Cardiac septum (tissue), 1 donor: ENCODE data around the gene HOXD13. TPM values are rescaled to one million over a fixed set of nuclear protein-coding genes. Genes with fewer than 3 reads are reported as not detected.

Experiments
- DNase-seq: peaks from one replicate; pipeline ENCODE4 v3.0.0-alpha.2; 2020; ENCODE audit warnings: low spot score
- intact Hi-C: fragments of 100-400 bp; cut with DNase I; formaldehyde crosslinking; loops from one replicate; pipeline ENCODE4 v1.14.0; 2022
- total RNA-seq: library from RNA; stranded (reverse); fragmentation: NEBNext Ultra II Directional; extraction: Animal tissue kit (Norgen Biotek cat#: 25700); gene quantifications from one replicate; pipeline ENCODE4 v1.2.1, GENCODE V29; 2021
- donor health status: DM: no; HTN: no; CAD: no.

HOXD13 gene
- total RNA-seq, 1 donor from 2014 or later, result not detected

DNA sequence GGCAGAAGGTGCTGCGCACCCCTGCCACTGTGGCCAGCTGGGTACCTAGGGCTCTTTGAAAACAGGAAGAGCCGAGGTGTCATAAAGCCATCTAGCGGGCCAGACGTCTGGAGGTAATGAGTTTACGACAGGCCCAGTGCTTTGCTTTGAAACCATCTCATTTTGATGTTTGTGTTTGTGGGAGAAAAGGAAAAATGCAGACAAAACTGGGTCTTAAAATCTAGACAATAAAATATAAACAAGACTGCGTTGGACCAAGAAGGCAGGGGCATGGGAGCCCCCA lies 33.2 kb downstream of the HOXD13 start:
- intact Hi-C loops, result loop anchor here (2.0 to 5.0 kb wide), 3 partner anchors 513 to 692 kb away; no protein-coding TSS in a partner anchor
- DNase-seq, result no peak

DNA sequence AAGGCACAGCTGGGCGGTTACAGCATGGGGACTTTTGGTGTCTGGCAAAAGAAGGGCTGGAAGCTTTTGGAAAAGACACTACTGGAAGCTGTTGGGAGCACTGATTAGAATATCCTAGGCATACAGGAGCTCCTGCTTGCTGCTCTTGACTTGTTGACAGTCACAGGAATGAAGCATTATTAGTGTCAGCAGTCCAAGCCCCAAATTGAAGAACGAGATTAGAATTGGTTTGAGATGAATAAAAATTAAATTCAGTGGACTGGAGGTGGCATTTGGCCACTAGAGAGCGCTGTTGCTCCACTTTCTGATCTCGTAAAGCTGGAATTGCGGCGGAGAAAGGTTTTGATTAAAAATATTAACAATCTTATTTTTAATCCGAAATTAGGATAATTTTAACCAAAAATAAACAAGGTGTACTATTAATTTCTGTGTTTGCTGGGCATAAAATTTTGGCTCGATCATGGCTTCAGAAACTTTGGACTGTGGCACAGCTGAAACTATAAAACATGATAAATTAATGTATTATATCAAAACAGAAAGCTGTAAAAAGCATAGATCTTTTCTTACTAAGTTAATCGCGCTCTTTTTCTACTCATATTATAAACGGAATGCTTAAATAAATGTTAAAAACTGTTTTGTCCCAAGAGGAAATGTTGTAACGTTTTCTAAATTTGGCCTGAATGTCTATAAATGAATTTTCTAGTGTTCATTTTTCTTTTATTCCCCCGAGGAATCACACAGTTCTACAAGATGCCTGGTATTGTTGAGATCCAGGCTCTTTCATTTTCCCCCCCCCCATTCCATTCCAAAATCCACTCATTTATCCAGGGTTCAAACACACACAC lies 34.6 kb downstream of the HOXD13 start:
- intact Hi-C loops, result loop anchor here (2.0 to 5.0 kb wide), 3 partner anchors 512 to 690 kb away; no protein-coding TSS in a partner anchor
- no peak for DNase-seq

GRCh38 chr2:176127774-176128072 lies 35.2 kb downstream of the HOXD13 start:
- intact Hi-C loops, result loop anchor here (2.0 to 5.0 kb wide), 3 partner anchors 511 to 690 kb away; no protein-coding TSS in a partner anchor
- no peak for DNase-seq

- intact Hi-C loops, result loop anchor here (5.0 kb wide), 2 partner anchors 524 to 689 kb away; no protein-coding TSS in a partner anchor
- DNase-seq, result no peak
Measured at GRCh38 chr2:176128172-176128981, 35.9 kb downstream of the HOXD13 start.

DNA sequence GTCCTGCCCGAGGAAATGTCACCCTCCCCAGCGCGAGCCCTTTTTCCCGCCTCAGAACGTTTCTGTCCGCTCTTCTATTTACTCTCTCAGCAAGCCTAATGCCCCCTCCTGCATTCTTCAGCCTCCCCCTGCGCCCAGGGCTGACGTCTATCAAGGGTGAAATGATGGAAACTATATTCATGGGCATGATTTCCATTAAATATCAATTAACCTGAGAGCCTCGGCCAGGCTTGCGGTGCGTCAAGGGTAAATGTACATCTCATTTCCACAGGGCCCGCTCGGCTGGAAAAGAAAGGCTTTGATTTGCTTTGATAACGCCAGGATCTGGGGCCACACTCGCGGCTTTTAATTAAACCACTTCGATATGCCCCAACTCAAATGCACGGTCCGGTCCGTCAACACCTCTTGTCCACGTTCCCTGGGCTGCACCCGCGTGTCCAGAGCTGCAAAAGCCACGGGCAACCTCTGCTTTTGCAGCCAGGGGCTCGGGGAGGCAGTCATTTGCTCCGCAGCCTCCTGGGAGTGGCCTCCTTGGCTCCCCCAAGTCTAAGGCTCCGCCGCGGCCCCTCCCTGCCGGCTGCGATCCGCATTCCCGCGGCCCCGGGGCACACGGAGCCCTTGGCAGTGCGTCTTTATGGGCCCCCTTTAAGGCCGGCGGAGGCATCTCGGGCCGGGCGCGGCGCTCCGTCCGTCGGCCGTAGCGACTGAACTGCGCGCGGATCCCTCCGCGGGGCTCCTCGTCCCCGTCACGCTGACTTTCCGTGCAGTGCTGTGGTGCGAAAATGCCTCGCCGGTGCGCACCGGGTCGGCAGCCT lies 36.7 kb downstream of the HOXD13 start, which contains the start of gene HOXD8:
HOXD8 (plus strand) TSS at position 724 of the 815 bp plus-strand sequence. CDS start 662 bp downstream, outside the sequence.
- intact Hi-C loops, result loop anchor here (5.0 kb wide), 2 partner anchors 523 to 688 kb away; no protein-coding TSS in a partner anchor
- no peak for DNase-seq

DNA sequence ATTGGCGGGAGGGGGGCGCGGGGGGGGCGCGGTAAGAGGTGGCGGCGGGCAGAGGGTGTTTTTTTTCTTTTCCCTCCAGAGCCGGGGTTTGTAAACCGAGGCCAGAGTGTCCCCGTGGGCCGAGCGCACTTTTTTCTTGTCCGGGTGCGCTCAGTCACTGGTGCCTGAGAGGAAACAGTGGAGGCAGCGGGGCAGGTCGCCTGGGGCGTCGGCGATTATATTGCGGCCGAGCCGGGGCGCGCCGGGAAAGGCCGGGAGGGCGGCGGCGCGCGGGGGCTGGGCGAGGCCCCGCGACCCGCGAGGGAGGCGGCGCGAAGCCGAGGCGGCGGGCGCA lies 37.3 kb downstream of the HOXD13 start:
- intact Hi-C loops, result loop anchor here (5.0 kb wide), 3 partner anchors 523 to 1018 kb away; no protein-coding TSS in a partner anchor
- DNase-seq, result no peak

GRCh38 chr2:176130147-176130956 lies 37.8 kb downstream of the HOXD13 start:
- DNase-seq, result no peak
- intact Hi-C loops, result loop anchor here (5.0 kb wide), 1 partner anchor 1017 kb away; no protein-coding TSS in a partner anchor

DNA sequence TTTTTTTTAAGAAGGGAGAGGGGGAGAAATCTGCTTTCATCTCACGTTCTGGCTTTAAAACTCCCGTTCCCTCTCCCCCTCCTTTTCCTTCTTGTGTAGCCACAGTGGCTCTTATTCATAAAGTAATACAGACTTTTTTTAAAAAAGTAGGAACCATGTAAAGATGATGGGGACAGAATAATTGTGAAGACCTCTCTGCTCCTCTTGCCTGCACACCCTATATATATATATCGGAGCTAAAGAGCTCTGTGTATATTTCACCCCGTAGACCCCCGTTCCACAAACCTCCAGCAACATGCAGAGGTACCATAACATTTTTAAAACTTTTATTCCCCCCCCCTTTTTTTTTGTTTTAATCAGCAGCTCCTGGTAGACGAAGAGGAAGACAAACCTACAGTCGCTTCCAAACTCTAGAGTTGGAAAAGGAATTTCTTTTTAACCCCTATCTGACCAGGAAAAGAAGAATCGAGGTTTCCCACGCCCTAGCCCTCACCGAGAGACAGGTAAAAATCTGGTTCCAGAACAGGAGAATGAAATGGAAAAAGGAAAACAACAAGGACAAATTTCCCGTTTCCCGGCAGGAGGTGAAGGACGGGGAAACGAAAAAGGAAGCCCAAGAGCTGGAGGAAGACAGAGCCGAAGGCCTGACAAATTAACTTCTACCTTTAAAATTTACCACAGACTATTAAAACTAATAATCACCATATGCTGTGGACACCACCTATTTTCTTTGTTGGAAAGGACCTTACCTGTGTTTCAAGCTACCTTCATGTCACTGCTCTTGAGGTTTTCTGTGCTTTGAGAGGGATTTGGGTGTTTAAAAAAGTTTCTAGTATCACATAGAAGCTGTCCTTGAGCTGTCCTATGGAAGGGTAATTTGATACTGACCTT lies 38.7 kb downstream of the HOXD13 start:
- intact Hi-C loops, result loop anchor here (5.0 kb wide), 1 partner anchor 1016 kb away; no protein-coding TSS in a partner anchor
- DNase-seq, result no peak

DNA sequence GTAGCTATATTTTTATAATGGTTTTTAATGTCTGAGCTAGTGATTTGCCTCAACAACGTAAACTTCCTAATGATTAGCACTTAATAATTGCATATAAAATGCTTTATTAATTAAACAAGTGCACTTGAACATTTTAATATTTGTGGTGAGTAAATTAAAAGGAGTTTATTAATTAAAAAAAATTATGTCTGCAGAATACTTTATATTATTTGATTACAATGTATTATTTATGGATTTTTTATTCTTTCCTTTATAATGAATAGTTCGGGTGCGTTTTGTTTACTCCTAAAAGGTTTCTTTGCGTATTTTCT lies 39.3 kb downstream of the HOXD13 start:
- intact Hi-C loops, result loop anchor here (5.0 kb wide), 1 partner anchor 1015 kb away; no protein-coding TSS in a partner anchor
- DNase-seq, result no peak

DNA sequence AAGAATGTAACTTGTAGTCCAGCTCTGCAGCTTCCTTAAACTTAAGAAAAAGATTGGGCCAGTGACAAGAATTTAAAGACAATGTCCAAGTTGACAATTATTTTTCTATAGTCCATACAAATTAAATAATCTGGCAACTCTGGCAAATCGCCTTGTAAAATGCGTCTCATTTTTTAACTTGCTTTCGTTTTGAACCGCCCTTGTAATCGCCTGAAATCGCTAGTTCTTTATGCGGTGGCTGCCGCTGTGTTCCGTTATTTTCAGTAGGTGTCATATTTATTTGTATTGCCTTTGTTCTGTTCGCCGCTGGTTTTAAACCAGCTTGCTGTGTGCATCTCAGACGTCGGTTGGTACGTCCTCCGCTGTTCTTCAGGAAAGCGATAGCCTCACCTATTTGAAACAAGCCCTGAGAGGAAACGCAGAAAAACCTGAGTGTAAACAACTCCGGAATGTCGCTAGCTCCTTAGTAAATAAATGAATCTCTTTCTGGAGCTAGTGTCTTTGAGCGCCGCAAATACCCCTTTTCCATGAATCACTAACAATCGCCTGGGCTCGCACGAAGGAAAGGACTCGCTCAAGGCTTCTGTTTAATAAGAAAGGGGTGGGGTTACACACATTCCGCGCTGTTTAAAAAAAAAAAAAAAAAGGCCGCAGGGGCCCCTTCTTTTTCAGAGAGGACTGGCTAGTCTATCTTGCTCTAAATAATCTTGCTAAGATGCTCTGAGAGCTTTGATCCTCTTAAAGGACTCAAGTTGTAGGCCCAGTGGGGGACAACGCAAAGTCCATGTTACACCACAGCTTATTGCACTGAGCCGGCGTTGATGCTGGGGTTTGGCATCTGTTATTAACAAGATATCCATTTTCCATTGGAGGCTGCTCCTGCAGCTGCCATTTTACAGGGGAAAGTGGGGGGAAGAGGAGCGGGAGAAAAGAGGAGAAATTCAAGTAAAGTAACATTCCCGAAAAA lies 40.0 kb downstream of the HOXD13 start:
- intact Hi-C loops, result loop anchor here (5.0 kb wide), 1 partner anchor 1015 kb away; no protein-coding TSS in a partner anchor
- no peak for DNase-seq

DNA sequence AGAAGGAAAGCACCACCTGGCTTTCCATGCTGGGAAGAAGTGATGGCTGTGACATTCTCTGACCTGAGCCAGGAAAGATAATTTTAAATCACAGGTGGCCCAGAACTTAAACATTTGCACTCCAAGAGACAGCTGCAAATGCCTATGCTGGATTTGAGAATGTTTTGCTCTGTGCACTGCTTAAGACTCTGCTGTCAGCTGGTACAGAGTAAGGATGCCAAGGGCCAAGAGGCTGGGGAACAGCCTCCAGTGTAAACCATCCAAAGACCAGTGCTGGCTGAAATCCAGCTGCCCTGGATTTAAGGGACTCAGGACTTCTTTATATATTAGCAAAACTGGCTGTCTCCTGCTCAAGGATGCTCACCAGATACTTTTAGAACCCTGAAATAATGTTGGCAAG lies 40.9 kb downstream of the HOXD13 start:
- no peak for DNase-seq
- intact Hi-C loops, result loop anchor here (5.0 kb wide), 1 partner anchor 1014 kb away; no protein-coding TSS in a partner anchor

DNA sequence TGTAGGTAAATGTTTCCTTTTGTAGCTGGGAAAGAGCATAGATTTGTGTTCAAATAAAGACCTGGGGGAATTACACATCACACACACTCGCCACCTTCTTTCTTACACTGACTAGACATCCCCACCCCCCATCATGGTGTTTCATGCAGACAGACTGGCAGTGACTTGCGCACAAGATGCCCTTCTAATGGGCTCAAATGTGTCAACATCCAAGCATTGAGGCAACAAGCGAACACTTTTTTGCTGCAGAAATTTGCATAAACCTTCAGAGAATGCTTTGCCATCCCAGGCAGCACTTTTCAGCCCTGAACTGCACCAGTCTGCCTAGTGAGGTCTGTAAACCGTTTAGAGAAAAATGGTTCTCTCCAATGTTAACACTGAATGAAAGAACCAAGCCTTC lies 41.5 kb downstream of the HOXD13 start:
- intact Hi-C loops, result loop anchor here (5.0 kb wide), 1 partner anchor 1013 kb away; no protein-coding TSS in a partner anchor
- no peak for DNase-seq

GRCh38 chr2:176135035-176135440 lies 42.5 kb downstream of the HOXD13 start:
- no peak for DNase-seq
- intact Hi-C loops, result no loop called here

- no peak for DNase-seq
Measured at GRCh38 chr2:176136374-176137251, 44.1 kb downstream of the HOXD13 start.

DNA sequence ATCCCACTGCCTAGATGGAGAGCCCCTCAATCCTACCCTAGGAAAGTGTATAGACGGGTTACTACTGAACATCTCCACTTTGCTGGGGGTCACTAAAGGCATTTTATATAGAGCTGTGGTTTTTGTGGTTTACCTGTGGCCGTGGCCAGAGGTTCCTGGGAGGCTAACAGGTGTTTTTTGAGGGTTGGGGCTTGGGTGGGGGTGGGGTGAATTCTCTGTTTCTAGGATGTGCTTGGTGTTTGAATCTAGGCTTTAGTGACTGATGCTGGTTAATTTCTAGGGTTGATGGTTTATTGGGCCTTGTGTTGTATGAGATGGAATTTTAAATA lies 44.7 kb downstream of the HOXD13 start:
- intact Hi-C loops, result no loop called here
- no peak for DNase-seq

More at GRCh38 chr2:176136374-176137251, 44.1 kb downstream of the HOXD13 start:
- intact Hi-C loops, result no loop called here

- no peak for DNase-seq
- intact Hi-C loops, result no loop called here
Measured at GRCh38 chr2:176137906-176138305, 45.4 kb downstream of the HOXD13 start.
